ENCODE data around the gene GALNT2. TPM values are rescaled to one million over a fixed set of nuclear protein-coding genes. Genes with fewer than 3 reads are reported as not detected.

Gene GALNT2
- total RNA-seq, 2 experiments from 2014 or later = 48.2 to 51.0 TPM

GRCh38 chr1:230132758-230133157 lies 65.7 kb downstream of the GALNT2 start:
- no peaks in the 10 kb centered on the region for H3K27me3 Mint-ChIP-seq
- peak overlapping the region; percentile 22 for H3K27ac Mint-ChIP-seq
- ATAC-seq (no peak), DNase-seq (no peak)
- H3K4me3 Mint-ChIP-seq = no peak overlapping the region
- ChIA-PET POLR2A (interaction anchor here (0.6 to 1.0 kb wide), 2 partner anchors 9 to 13 kb away, joined by 3 to 4 read pairs; no protein-coding TSS in a partner anchor), CTCF (interaction anchor here (0.7 to 1.6 kb wide), 2 partner anchors 10 to 142 kb away, joined by 3 read pairs; no protein-coding TSS in a partner anchor)
- H3K4me1 Mint-ChIP-seq = peaks cover 25% of the 10 kb centered on the region
- intact Hi-C loops (cut with DNase I, micrococcal nuclease) = no loop called here
- peaks cover 8% of the 10 kb centered on the region for H3K36me3 Mint-ChIP-seq (ENCODE audit: low read depth)
- no peaks in the 10 kb centered on the region for H3K9me3 Mint-ChIP-seq (ENCODE audit: low read depth)

- DNase-seq = no peak
- Mint-ChIP-seq H3K9me3 (ENCODE audit: low read depth) (no peaks in the 10 kb centered on the region), H3K27me3 (no peaks in the 10 kb centered on the region), H3K36me3 (ENCODE audit: low read depth) (peaks cover 7% of the 10 kb centered on the region), H3K4me1 (peaks cover 21% of the 10 kb centered on the region), H3K4me3 (no peak overlapping the region), H3K27ac (no peak overlapping the region)
- intact Hi-C loops (cut with DNase I, micrococcal nuclease) = no loop called here
- no peak for ATAC-seq
- POLR2A ChIA-PET = no interaction called here
- CTCF ChIA-PET = interaction anchor here (0.6 to 1.5 kb wide), 2 partner anchors 9 to 15 kb away, joined by 3 read pairs; no protein-coding TSS in a partner anchor
Measured at GRCh38 chr1:230135726-230136125, 68.7 kb downstream of the GALNT2 start.

GRCh38 chr1:230136453-230137336 lies 69.7 kb downstream of the GALNT2 start:
- Mint-ChIP-seq H3K27ac (no peak overlapping the region), H3K9me3 (ENCODE audit: low read depth) (no peaks in the 10 kb centered on the region), H3K27me3 (no peaks in the 10 kb centered on the region), H3K4me1 (peaks cover 29% of the 10 kb centered on the region), H3K36me3 (ENCODE audit: low read depth) (peaks cover 7% of the 10 kb centered on the region), H3K4me3 (no peak overlapping the region)
- ATAC-seq (no peak), DNase-seq (no peak)
- ChIA-PET CTCF (interaction anchor here (0.6 to 1.5 kb wide), 4 partner anchors 16 to 878 kb away, joined by 3 read pairs; no protein-coding TSS in a partner anchor), POLR2A (no interaction called here)
- intact Hi-C loops (cut with DNase I, micrococcal nuclease) = no loop called here

GRCh38 chr1:230137337-230137815 lies 70.3 kb downstream of the GALNT2 start:
- H3K4me1 Mint-ChIP-seq = peaks cover 24% of the 10 kb centered on the region
- H3K4me3 Mint-ChIP-seq = no peak overlapping the region
- ChIA-PET CTCF (interaction anchor here (0.6 to 1.3 kb wide), 3 partner anchors 43 to 879 kb away, joined by 3 read pairs; no protein-coding TSS in a partner anchor), POLR2A (no interaction called here)
- H3K27ac Mint-ChIP-seq = no peak overlapping the region
- DNase-seq = no peak
- ATAC-seq = no peak
- no peaks in the 10 kb centered on the region for H3K27me3 Mint-ChIP-seq
- no peaks in the 10 kb centered on the region for H3K9me3 Mint-ChIP-seq (ENCODE audit: low read depth)
- intact Hi-C loops (cut with DNase I, micrococcal nuclease) = no loop called here
- peaks cover 7% of the 10 kb centered on the region for H3K36me3 Mint-ChIP-seq (ENCODE audit: low read depth)

- H3K9me3 Mint-ChIP-seq (ENCODE audit: low read depth) = no peaks in the 10 kb centered on the region
- H3K36me3 Mint-ChIP-seq (ENCODE audit: low read depth) = peaks cover 7% of the 10 kb centered on the region
- intact Hi-C loops (cut with DNase I, micrococcal nuclease) = no loop called here
- H3K4me1 Mint-ChIP-seq = peaks cover 25% of the 10 kb centered on the region
- CTCF ChIA-PET = interaction anchor here (1.1 kb wide), 1 partner anchor 17 kb away, joined by 4 read pairs; no protein-coding TSS in a partner anchor
- no peak for ATAC-seq
- no peak overlapping the region for H3K4me3 Mint-ChIP-seq
- H3K27ac Mint-ChIP-seq = no peak overlapping the region
- no peaks in the 10 kb centered on the region for H3K27me3 Mint-ChIP-seq
- POLR2A ChIA-PET = no interaction called here
- DNase-seq = no peak
Measured at GRCh38 chr1:230138561-230139239, 71.7 kb downstream of the GALNT2 start.

GRCh38 chr1:230139315-230139714 lies 72.3 kb downstream of the GALNT2 start:
- ChIA-PET POLR2A (no interaction called here), CTCF (no interaction called here)
- H3K27ac Mint-ChIP-seq = no peak overlapping the region
- DNase-seq (no peak), ATAC-seq (no peak)
- H3K4me3 Mint-ChIP-seq = no peak overlapping the region
- peaks cover 7% of the 10 kb centered on the region for H3K36me3 Mint-ChIP-seq (ENCODE audit: low read depth)
- H3K9me3 Mint-ChIP-seq (ENCODE audit: low read depth) = no peaks in the 10 kb centered on the region
- intact Hi-C loops (cut with DNase I, micrococcal nuclease) = no loop called here
- H3K4me1 Mint-ChIP-seq = peaks cover 29% of the 10 kb centered on the region
- H3K27me3 Mint-ChIP-seq = no peaks in the 10 kb centered on the region

GRCh38 chr1:230139741-230140140 lies 72.7 kb downstream of the GALNT2 start:
- H3K9me3 Mint-ChIP-seq (ENCODE audit: low read depth) = no peaks in the 10 kb centered on the region
- peaks cover 31% of the 10 kb centered on the region for H3K4me1 Mint-ChIP-seq
- no peak overlapping the region for H3K27ac Mint-ChIP-seq
- no peak overlapping the region for H3K4me3 Mint-ChIP-seq
- DNase-seq = no peak
- H3K27me3 Mint-ChIP-seq = no peaks in the 10 kb centered on the region
- intact Hi-C loops (cut with DNase I, micrococcal nuclease) = no loop called here
- ATAC-seq = no peak
- POLR2A ChIA-PET = no interaction called here
- H3K36me3 Mint-ChIP-seq (ENCODE audit: low read depth) = peaks cover 11% of the 10 kb centered on the region
- CTCF ChIA-PET = no interaction called here

- no peaks in the 10 kb centered on the region for H3K27me3 Mint-ChIP-seq
- POLR2A ChIA-PET = no interaction called here
- CTCF ChIA-PET = no interaction called here
- no peak for DNase-seq
- H3K9me3 Mint-ChIP-seq (ENCODE audit: low read depth) = no peaks in the 10 kb centered on the region
- intact Hi-C loops (cut with DNase I, micrococcal nuclease) = no loop called here
- peaks cover 11% of the 10 kb centered on the region for H3K36me3 Mint-ChIP-seq (ENCODE audit: low read depth)
- peak overlapping the region; percentile 1 for H3K27ac Mint-ChIP-seq
- no peak for ATAC-seq
- no peak overlapping the region for H3K4me3 Mint-ChIP-seq
- peaks cover 37% of the 10 kb centered on the region for H3K4me1 Mint-ChIP-seq
Measured at GRCh38 chr1:230140221-230141020, 73.4 kb downstream of the GALNT2 start.

- peaks cover 44% of the 10 kb centered on the region for H3K4me1 Mint-ChIP-seq
- peaks cover 11% of the 10 kb centered on the region for H3K36me3 Mint-ChIP-seq (ENCODE audit: low read depth)
- ChIA-PET POLR2A (interaction anchor here (0.6 kb wide), 1 partner anchor 8 kb away, joined by 4 read pairs; no protein-coding TSS in a partner anchor), CTCF (interaction anchor here (0.7 kb wide), 1 partner anchor 9 kb away, joined by 3 read pairs; no protein-coding TSS in a partner anchor)
- H3K9me3 Mint-ChIP-seq (ENCODE audit: low read depth) = no peaks in the 10 kb centered on the region
- intact Hi-C loops (cut with DNase I, micrococcal nuclease) = no loop called here
- H3K27me3 Mint-ChIP-seq = no peaks in the 10 kb centered on the region
- H3K27ac Mint-ChIP-seq = no peak overlapping the region
- H3K4me3 Mint-ChIP-seq = no peak overlapping the region
- DNase-seq = peak; percentile 35
- ATAC-seq = peak; percentile 68
Measured at GRCh38 chr1:230141021-230141648, 74.1 kb downstream of the GALNT2 start.

- no peak for ATAC-seq
- CTCF ChIA-PET = interaction anchor here (0.7 kb wide), 1 partner anchor 10 kb away, joined by 3 read pairs; no protein-coding TSS in a partner anchor
- H3K4me1 Mint-ChIP-seq = peaks cover 49% of the 10 kb centered on the region
Measured at GRCh38 chr1:230141797-230142607, 75.0 kb downstream of the GALNT2 start.

More at GRCh38 chr1:230141797-230142607, 75.0 kb downstream of the GALNT2 start:
- Mint-ChIP-seq H3K4me3 (no peak overlapping the region), H3K27ac (no peak overlapping the region), H3K27me3 (no peaks in the 10 kb centered on the region), H3K36me3 (ENCODE audit: low read depth) (peaks cover 8% of the 10 kb centered on the region), H3K9me3 (ENCODE audit: low read depth) (no peaks in the 10 kb centered on the region)
- POLR2A ChIA-PET = interaction anchor here (0.6 kb wide), 1 partner anchor 9 kb away, joined by 4 read pairs; no protein-coding TSS in a partner anchor
- DNase-seq = no peak
- intact Hi-C loops (cut with DNase I, micrococcal nuclease) = no loop called here
